Measurements from ENCODE around the gene ZBED1.

DNA sequence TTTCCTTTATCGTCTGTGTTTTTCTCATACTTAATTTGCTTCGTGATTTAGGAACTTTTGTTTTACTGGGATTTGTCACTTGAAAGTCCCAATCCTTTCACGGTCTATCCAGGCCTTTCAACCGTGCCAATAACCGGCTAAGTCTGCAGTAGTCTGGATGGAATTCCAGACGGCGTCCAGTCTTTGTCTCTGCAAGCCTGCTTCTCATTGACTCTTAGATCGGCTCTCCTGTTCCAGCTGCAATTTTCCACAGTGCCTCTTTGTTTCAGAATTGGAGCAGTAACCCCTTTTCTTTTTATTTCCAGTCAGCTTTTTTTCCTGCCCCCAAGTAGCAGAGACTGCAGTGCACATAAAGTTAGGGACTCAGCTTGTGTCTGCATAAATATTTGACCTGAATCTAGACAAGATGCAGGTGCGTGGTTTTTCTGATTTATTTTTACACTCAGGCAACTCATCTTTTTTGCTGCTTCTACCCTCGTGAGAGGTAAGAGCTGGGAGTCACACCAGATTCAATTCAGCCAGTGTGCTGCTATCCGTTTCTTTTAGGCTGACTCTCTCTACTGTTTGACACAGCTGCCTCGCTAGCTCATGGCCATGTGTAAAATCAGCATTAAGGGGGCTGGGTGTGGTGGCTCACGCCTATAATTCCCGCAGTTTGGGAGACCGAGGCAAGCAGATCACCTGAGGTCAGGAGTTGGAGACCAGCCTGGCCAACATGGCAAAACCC lies 37.4 kb upstream of the ZBED1 start:
- TF ChIP-seq, protein P1, sequence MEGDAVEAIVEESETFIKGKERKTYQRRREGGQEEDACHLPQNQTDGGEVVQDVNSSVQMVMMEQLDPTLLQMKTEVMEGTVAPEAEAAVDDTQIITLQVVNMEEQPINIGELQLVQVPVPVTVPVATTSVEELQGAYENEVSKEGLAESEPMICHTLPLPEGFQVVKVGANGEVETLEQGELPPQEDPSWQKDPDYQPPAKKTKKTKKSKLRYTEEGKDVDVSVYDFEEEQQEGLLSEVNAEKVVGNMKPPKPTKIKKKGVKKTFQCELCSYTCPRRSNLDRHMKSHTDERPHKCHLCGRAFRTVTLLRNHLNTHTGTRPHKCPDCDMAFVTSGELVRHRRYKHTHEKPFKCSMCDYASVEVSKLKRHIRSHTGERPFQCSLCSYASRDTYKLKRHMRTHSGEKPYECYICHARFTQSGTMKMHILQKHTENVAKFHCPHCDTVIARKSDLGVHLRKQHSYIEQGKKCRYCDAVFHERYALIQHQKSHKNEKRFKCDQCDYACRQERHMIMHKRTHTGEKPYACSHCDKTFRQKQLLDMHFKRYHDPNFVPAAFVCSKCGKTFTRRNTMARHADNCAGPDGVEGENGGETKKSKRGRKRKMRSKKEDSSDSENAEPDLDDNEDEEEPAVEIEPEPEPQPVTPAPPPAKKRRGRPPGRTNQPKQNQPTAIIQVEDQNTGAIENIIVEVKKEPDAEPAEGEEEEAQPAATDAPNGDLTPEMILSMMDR (IDR thresholded peaks at IDR 0.05; ENCODE audit: extremely low read depth in 1 of 2, insufficient read depth in 1 of 2, low read depth in 1 of 2, low read length in 2 of 2), result no peak
- TF ChIP-seq MYC (IDR thresholded peaks at IDR 0.05; ENCODE audit: low read depth, low read length), result no peak
- no peak for TF ChIP-seq POLR2A (IDR thresholded peaks at IDR 0.05; ENCODE audit: low read depth, low read length)
- TF ChIP-seq, protein P2, sequence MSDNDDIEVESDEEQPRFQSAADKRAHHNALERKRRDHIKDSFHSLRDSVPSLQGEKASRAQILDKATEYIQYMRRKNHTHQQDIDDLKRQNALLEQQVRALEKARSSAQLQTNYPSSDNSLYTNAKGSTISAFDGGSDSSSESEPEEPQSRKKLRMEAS (IDR thresholded peaks at IDR 0.05; ENCODE audit: insufficient read depth, insufficient read length), result no peak
- no peak for TF ChIP-seq FOS (IDR thresholded peaks at IDR 0.05; ENCODE audit: borderline replicate concordance, insufficient read depth, low read length)
- TF ChIP-seq POLR2AphosphoS5 (IDR thresholded peaks at IDR 0.05; ENCODE audit: insufficient read depth, low read depth, low read length), result no peak
- TF ChIP-seq EZH2 (IDR thresholded peaks at IDR 0.05; ENCODE audit: borderline replicate concordance, low read depth, low read length, severe bottlenecking), result no peak

Measured in endothelial cell of umbilical vein (primary cell).